GM21825 (cell line): ENCODE data around the gene TBC1D24.

Experiments used
- ATAC-seq: cut with Tn5 transposase; IDR thresholded peaks from one replicate; pipeline ENCODE4 v1.9.1; 2021; ENCODE audit warnings: mild to moderate bottlenecking, moderate library complexity; ENCODE audit not compliant: unreplicated experiment

TBC1D24 gene

GRCh38 chr16:2514333-2515179, 39.6 kb downstream of the TBC1D24 start:
- no peak for ATAC-seq

- no peak for ATAC-seq
These were observed 40.4 kb downstream of the TBC1D24 start for GRCh38 chr16:2515180-2515851.

- ATAC-seq = no peak
These were observed 41.7 kb downstream of the TBC1D24 start for GRCh38 chr16:2516391-2517240.

GRCh38 chr16:2517954-2518605, 43.2 kb downstream of the TBC1D24 start:
- ATAC-seq = no peak

- no peak for ATAC-seq
These were observed 44.1 kb downstream of the TBC1D24 start for GRCh38 chr16:2518823-2519710.

- no peak for ATAC-seq
These were observed 44.8 kb downstream of the TBC1D24 start for GRCh38 chr16:2519711-2520080.

- peak; percentile 42 for ATAC-seq
These were observed 45.3 kb downstream of the TBC1D24 start, which contains the start of gene AMDHD2 for GRCh38 chr16:2520097-2520783. Gene AMDHD2, plus strand, starts transcription at chr16:2520371. Its CDS starts 88 bp downstream, at chr16:2520459.

- no peak for ATAC-seq
These were observed 46.0 kb downstream of the TBC1D24 start for GRCh38 chr16:2520784-2521531.

GRCh38 chr16:2523801-2524231, 48.9 kb downstream of the TBC1D24 start:
- ATAC-seq = no peak

- ATAC-seq = no peak
These were observed 49.5 kb downstream of the TBC1D24 start for GRCh38 chr16:2524339-2524938.

- no peak for ATAC-seq
These were observed 51.2 kb downstream of the TBC1D24 start for GRCh38 chr16:2526135-2526534.

GRCh38 chr16:2527071-2527783, 52.3 kb downstream of the TBC1D24 start:
- no peak for ATAC-seq

- no peak for ATAC-seq
These were observed 52.8 kb downstream of the TBC1D24 start for GRCh38 chr16:2527784-2528100.

- ATAC-seq = no peak
These were observed 53.5 kb downstream of the TBC1D24 start for GRCh38 chr16:2528161-2529060.

- no peak for ATAC-seq
These were observed 54.4 kb downstream of the TBC1D24 start for GRCh38 chr16:2529061-2529931.
